Endometrium (tissue), 2 donors: Measurements from ENCODE around the gene ST3GAL2.
"Not testable (repeated sequence)": the region's sequence is repeated elsewhere in the genome, so short reads cannot be mapped to it uniquely, and the experiment has no call there.

Experiments
- FAIRE-seq: peaks from 2 replicates; lab custom pipeline; 2012; peaks lifted over from hg19 to GRCh38; lab: Jason Lieb, UNC
- donor health status: control.
- donor health status: control.

ST3GAL2 gene

GRCh38 chr16:70332728-70333127 is 106.2 kb downstream of the ST3GAL2 start:
- FAIRE-seq, result not testable (repeated sequence)

DNA sequence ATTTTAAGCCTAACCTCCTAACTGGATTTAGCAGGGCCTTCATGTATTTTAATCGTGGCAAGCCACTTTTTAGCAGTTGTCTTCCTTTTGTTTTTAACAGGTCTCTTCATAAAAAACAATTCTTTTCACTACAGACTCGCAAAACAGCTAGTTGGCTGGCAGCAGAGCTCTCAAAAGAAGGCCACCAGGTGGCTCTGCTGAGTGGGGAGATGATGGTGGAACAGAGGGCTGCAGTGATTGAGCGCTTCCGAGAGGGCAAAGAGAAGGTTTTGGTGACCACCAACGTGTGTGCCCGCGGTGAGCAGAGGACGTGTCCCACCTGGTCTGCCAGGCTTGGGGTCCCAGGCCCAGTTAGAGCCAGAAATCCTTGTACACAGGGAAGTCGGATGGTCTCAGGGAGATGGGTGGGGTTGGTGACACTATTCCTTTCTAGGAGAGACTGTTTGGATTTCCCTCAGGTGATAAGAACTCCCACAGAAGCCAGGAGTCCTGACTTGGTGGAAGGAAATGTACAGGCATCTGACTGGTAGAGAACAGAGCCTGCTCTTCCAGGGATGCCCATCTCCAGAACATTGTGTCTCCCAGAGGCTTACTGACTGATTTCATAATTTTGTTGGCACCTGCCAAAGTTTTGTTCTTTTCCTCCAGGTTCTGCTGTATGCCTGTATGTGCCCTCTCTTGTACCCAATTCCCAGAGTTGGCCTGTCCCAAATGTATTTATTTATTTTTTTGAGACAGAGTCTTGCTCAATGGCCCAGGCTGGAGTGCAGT is 107.1 kb downstream of the ST3GAL2 start:
- FAIRE-seq, result no peak

DNA sequence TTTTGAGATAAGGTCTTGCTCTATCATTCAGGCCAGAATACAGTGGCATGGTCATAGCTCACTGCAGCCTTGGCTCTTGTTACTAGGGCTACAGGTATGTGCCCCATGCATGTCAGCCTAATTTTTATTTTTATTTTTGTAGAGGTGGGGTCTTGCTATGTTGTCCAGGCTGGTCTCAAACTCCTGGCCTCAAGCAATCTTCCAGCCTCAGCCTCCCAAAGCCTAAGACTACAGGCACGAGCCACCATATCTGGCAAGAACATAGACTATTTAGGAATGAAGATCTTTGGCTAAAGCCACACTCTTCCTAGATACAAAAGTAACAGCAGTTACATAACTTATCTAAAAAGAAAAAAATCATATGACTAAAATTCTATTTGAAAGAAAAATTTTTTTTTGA is 107.8 kb downstream of the ST3GAL2 start:
- no peak for FAIRE-seq
